ENCODE data around the gene ASB1.
A peak's percentile ranks its signal among the peaks of the same experiment; 100 is the strongest.

The ASB1 gene

GRCh38 chr2:238498188-238498587, 71.5 kb downstream of the ASB1 start:
- no peak for DNase-seq

- no peak for DNase-seq
These were observed 72.1 kb downstream of the ASB1 start for GRCh38 chr2:238498691-238499295.

- DNase-seq = peak; percentile 10
These were observed 73.2 kb downstream of the ASB1 start for GRCh38 chr2:238499731-238500580.

DNA sequence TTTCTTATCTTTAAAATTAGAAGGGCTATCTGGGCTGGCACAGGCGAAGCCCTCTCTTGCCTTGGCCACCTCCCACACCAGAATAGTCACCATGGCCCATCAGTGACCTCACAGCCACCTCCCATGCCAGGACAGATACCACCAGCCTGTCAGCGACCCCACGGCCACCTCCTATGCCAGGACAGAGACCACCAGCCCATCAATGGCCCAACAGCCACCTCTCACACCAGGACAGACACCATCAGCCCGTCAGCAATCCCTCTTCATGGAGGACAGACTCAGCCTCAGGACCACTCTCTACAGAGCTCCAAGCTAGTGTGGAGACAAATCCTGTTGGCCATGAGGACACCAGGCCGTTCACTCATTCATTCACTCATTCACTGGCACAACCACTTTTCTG, 74.6 kb downstream of the ASB1 start:
- no peak for DNase-seq

Data from fibroblast of skin of right biceps (primary cell).